Spleen (tissue), 11 donors: ENCODE data around the gene RPP25. TPM values are rescaled to one million over a fixed set of nuclear protein-coding genes. Genes with fewer than 3 reads are reported as not detected.
A peak's percentile ranks its signal among the peaks of the same experiment; 100 is the strongest.

Source experiments
- DNase-seq: peaks from one replicate; pipeline ENCODE4 v3.0.0-alpha.2; 2020
- H3K27ac ChIP-seq, 8 donors: fragments of 200-600 bp; sonication (generic) in 7 of 8; 1 replicate in 4 of 8; 2 replicates in 4 of 8; pipeline versions ENCODE4 v1.5.0 to v1.8.0; 2016 to 2021; ENCODE audit warnings: inconsistent platforms in 4 of 8, mild to moderate bottlenecking in 4 of 8, moderate library complexity in 1 of 8
- H3K27me3 ChIP-seq, 7 donors: fragments of 200-600 bp; sonication (generic) in 6 of 7; replicated peaks in 1 of 7; 1 replicate in 4 of 7; 2 replicates in 3 of 7; pipeline versions ENCODE4 v1.5.0 to v1.8.0; 2016 to 2021; ENCODE audit warnings: inconsistent platforms in 3 of 7, mild to moderate bottlenecking in 1 of 7
- H3K36me3 ChIP-seq, 6 donors: fragments of 200-600 bp; sonication (generic) in 5 of 6; 1 replicate in 4 of 6; 2 replicates in 2 of 6; pipeline versions ENCODE4 v1.5.0 to v1.8.0; 2016 to 2021; ENCODE audit warnings: inconsistent platforms in 2 of 6
- H3K4me1 ChIP-seq, 6 donors: fragments of 200-600 bp; sonication (generic) in 5 of 6; 1 replicate in 3 of 6; 2 replicates in 3 of 6; pipeline versions ENCODE4 v1.5.0 to v1.8.0; 2016 to 2021; ENCODE audit warnings: inconsistent platforms in 3 of 6
- H3K4me3 ChIP-seq, 8 donors: fragments of 200-600 bp; sonication (generic) in 7 of 8; 1 replicate in 4 of 8; 2 replicates in 4 of 8; pipeline versions ENCODE4 v1.5.0 to v1.8.0; 2016 to 2021; ENCODE audit warnings: inconsistent platforms in 4 of 8, mild to moderate bottlenecking in 4 of 8, moderate library complexity in 2 of 8
- H3K9me3 ChIP-seq, 8 donors: fragments of 200-600 bp; sonication (generic) in 7 of 8; 1 replicate in 4 of 8; 2 replicates in 4 of 8; pipeline versions ENCODE4 v1.5.0 to v1.8.0; 2016 to 2021; ENCODE audit warnings: inconsistent platforms in 4 of 8
- CTCF ChIP-seq, 11 experiments: fragments of 200-600 bp in 7 of 11; fragments of 450-650 bp in 4 of 11; sonication (generic) in 4 of 11; IDR thresholded peaks in 8 of 11; conservative IDR thresholded peaks in 3 of 11; 1 replicate in 7 of 11; 2 replicates in 4 of 11; pipeline versions ENCODE4 v1.4.0 to v1.8.0; 2016 to 2021; ENCODE audit warnings: antibody characterized with exemption in 11 of 11, inconsistent platforms in 4 of 11, mild to moderate bottlenecking in 1 of 11
- POLR2A ChIP-seq, 3 donors: fragments of 450-650 bp; IDR thresholded peaks; one replicate each; pipeline ENCODE4 v1.5.1; 2017; ENCODE audit warnings: antibody characterized with exemption in 3 of 3, mild to moderate bottlenecking in 1 of 3
- POLR2AphosphoS5 ChIP-seq, 3 donors: sonication (generic); formaldehyde crosslinking; IDR thresholded peaks; one replicate each; pipeline ENCODE4 v1.5.1; 2017; ENCODE audit warnings: antibody characterized with exemption in 3 of 3
- WGBS, 5 donors: extraction: QIAGEN DNeasy Blood & Tissue Kit in 3 of 5; methylation state at CpG; one replicate each; pipeline versions ENCODE4 v1.1.5 to v1.1.7; 2013 to 2018; 5-methylcytosine and 5-hydroxymethylcytosine counted together
- intact Hi-C: fragments of 100-400 bp; cut with DNase I; formaldehyde crosslinking; loops from one replicate; pipeline ENCODE4 v1.15.0; 2023; ENCODE audit warnings: low total_unique reads
- polyA plus RNA-seq, 3 donors: library from polyadenylated mRNA; stranded (reverse); fragments of 200-250 nt; gene quantifications; one replicate each; pipeline ENCODE4 v1.2.1, GENCODE V29; 2013
- total RNA-seq, 7 donors: library from RNA; depleted of rRNA in 3 of 7; stranded (reverse); fragments of >200 nt in 3 of 7; fragmentation: NEBNext Ultra II Directional in 4 of 7; extraction: Animal tissue kit (Norgen Biotek cat#: 25700) in 4 of 7; gene quantifications; one replicate each; pipeline versions ENCODE4 v1.1.0 to v1.2.1, GENCODE V29; 2016 to 2021
- donor health status: healthy with polysubstance abuse.
- donor health status: DM: no; HTN: no; CAD: no; lungs with moderate emphysema.
- donor health status: DM: no; HTN: no; CAD: no.
- donor health status: Bipolar disorder and iron deficiency.
- donor health status: healthy.
- donor health status: DM: no; HTN: no; CAD: no.
- donor health status: DM: yes; HTN: yes; CAD: no.

Gene RPP25
- total and polyA plus RNA-seq, 10 donors, result 4.6 to 18.9 (median 12.2) TPM

DNA sequence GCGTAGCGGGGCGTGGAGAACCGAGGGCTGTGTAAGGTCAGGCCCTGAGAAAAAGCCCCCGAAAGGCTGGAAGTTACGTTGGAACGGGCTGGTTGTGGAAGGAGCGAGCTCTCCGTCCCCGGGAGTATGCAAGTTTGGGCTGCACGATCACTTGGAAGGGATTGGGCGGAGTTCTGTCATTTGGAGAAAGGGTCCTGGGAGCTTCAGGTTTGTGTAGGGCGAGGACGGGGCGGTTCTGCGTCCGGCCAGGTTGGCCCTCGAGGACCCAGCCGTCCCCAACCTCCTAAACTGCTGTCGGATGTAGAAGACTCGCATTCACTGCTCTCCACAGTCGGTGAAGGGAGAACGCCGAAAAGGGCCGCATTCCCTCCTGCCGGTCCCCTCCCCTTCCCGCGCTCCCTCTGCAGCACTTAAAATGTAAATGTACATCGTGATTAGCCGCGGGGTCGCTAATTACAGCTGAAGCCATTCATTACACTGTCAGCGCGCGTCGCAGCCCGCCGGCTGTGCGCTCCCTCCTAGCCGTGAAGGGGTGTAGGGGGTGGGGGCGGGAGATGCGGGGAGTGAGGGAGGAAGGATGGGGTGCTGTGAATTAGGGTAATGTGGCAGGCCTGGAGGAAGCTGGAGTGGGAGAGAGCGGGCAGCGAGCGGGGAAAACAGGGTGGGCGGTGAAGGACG lies 2.5 kb upstream of the RPP25 start:
- peak overlapping the region; percentile 12 to 89 (median 66) for H3K4me3 ChIP-seq
- no peak for TF ChIP-seq POLR2AphosphoS5 (IDR thresholded peaks at IDR 0.05)
- no peak for TF ChIP-seq CTCF (IDR thresholded peaks at IDR 0.05 in 8 of 11, conservative IDR thresholded peaks at IDR 0.05 in 3 of 11)
- no peak for TF ChIP-seq POLR2A (IDR thresholded peaks at IDR 0.05)
- DNase-seq, result no peak
- peaks cover 7 to 63% (median 28%) of the 10 kb centered on the region in 7 donors for H3K27me3 ChIP-seq
- WGBS, 5 donors, result 4 to 8% (median 5%) methylated on average over 44 to 47 of the region's 47 CpGs
- H3K27ac ChIP-seq, result peak overlapping the region in 4 of 8 donors; percentile 5 to 52 (median 42)
- intact Hi-C loops, result no loop called here
- H3K4me1 ChIP-seq, result peaks cover 32 to 64% (median 55%) of the 10 kb centered on the region in 6 donors
- no peaks in the 10 kb centered on the region for H3K9me3 ChIP-seq
- H3K36me3 ChIP-seq, result no peaks in the 10 kb centered on the region

DNA sequence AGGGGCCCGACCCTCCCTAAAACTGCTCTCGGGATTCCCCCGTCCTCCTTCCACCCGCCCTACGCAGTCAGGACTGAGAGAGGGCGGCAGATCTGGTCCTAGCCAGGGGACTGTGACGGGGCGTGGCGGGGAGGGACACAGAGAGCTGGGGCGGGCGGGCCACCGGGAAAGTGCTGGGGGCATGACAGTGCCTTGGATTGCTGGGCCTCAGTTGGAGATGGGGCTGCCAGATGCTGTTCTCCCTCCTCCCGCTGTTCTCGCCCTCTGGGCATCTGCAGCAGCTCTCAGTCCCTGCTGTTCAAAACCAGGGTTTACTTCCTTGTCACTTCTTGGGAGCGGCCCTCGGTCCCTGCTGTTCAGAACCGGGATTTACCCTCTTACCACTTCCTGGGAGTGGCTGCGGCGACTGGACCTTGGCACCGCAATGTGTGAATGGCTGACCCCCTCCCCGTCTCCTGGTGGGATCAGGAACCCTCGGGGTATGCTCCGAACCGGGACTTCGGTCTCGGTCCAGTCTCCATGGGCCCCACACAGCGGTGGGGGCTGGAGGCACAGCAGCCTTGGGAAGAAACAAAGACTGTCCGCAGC lies 1.8 kb upstream of the RPP25 start:
- Histone ChIP-seq H3K9me3 (no peaks in the 10 kb centered on the region), H3K27ac (peak overlapping the region in 4 of 8 donors; percentile 5 to 52 (median 42)), H3K4me1 (peaks cover 32 to 67% (median 56%) of the 10 kb centered on the region in 6 donors), H3K27me3 (peaks cover 7 to 63% (median 28%) of the 10 kb centered on the region in 7 donors), H3K36me3 (no peaks in the 10 kb centered on the region), H3K4me3 (peak overlapping the region; percentile 12 to 89 (median 74))
- TF ChIP-seq POLR2A (IDR thresholded peaks at IDR 0.05), result no peak
- peak; percentile 11 to 47 (median 44) for TF ChIP-seq POLR2AphosphoS5 (IDR thresholded peaks at IDR 0.05)
- TF ChIP-seq CTCF (IDR thresholded peaks at IDR 0.05 in 8 of 11, conservative IDR thresholded peaks at IDR 0.05 in 3 of 11), result peak in 1 of 11 experiments; percentile 29
- intact Hi-C loops, result no loop called here
- WGBS, 5 donors, result 2 to 5% (median 2%) methylated on average over 25 to 28 of the region's 28 CpGs
- DNase-seq, result peak; percentile 80

DNA sequence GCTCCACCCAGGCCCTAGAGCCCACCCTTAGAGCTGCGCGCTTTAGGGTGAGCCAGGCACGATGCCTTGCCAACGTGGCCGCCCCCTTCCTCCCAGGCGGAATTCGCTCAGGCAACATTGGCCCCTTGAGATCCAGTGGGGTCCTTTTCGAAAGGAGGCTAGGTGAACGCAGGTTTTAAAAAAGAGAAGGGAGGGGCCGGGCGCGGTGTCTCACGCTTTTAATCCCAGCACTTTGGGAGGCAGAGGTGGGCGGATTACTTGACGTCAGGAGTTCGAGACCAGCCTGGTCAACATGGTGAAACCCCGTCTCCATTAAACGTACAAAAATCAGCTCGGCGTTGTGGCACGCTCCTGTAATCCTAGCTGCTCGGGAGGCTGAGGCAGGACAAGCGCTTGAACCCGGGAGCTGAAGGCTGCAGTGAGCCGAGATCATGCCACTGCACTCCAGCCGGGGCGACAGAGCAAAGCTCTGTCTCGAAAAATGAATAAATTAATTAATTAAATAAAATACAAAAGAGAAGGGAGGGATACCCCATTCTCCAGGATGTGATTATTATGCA lies 984 bp upstream of the RPP25 start:
- DNase-seq, result no peak
- H3K4me3 ChIP-seq, result peak overlapping the region; percentile 33 to 89 (median 74)
- no peak for TF ChIP-seq CTCF (IDR thresholded peaks at IDR 0.05 in 8 of 11, conservative IDR thresholded peaks at IDR 0.05 in 3 of 11)
- no peak for TF ChIP-seq POLR2AphosphoS5 (IDR thresholded peaks at IDR 0.05)
- TF ChIP-seq POLR2A (IDR thresholded peaks at IDR 0.05), result no peak
- H3K27ac ChIP-seq, result peak overlapping the region in 7 of 8 donors; percentile 70 to 85 (median 81)
- no peaks in the 10 kb centered on the region for H3K36me3 ChIP-seq
- intact Hi-C loops, result no loop called here
- H3K4me1 ChIP-seq, result peaks cover 32 to 67% (median 56%) of the 10 kb centered on the region in 6 donors
- no peaks in the 10 kb centered on the region for H3K9me3 ChIP-seq
- peaks cover 7 to 63% (median 28%) of the 10 kb centered on the region in 7 donors for H3K27me3 ChIP-seq
- WGBS, 5 donors, result 6 to 10% (median 8%) methylated on average over 21 to 28 of the region's 28 CpGs
